OCI-LY7 (cell line): Measurements from ENCODE around the gene PPM1H. TPM values are rescaled to one million over a fixed set of nuclear protein-coding genes. Genes with fewer than 3 reads are reported as not detected.
"Not testable (repeated sequence)": the region's sequence is repeated elsewhere in the genome, so short reads cannot be mapped to it uniquely, and the experiment has no call there.

Source experiments
- BruUV-seq: library from RNA; stranded (reverse); fragments of 400-500 nt; replicated peaks from 2 replicates; lab custom pipeline; 2021; lab: Mats Ljungman, UMichigan
- CTCF ChIA-PET: fragments of 300-600 bp; sonication (Branson Sonifier 250); formaldehyde crosslinking; loops from one replicate; lab custom pipeline; 2022; ENCODE audit warnings: antibody characterized with exemption; ENCODE audit not compliant: unreplicated experiment; lab: Charles Lee
- POLR2A ChIA-PET: fragments of 300-600 bp; sonication (Branson Sonifier 250); formaldehyde crosslinking; loops from one replicate; lab custom pipeline; 2022; ENCODE audit warnings: antibody characterized with exemption; lab: Charles Lee
- DNase-seq: peaks from one replicate; pipeline ENCODE4 v3.0.0-alpha.2; 2015; ENCODE audit warnings: low spot score
- H2AFZ ChIP-seq: fragments of 200-600 bp; sonication (generic), shearing (Covaris generic); 2 replicates; pipeline ENCODE4 v1.6.1; 2014; ENCODE audit warnings: mild to moderate bottlenecking, antibody characterized with exemption, low read length, moderate library complexity
- H3K27ac ChIP-seq: fragments of 200-600 bp; sonication (generic); 2 replicates; pipeline ENCODE4 v1.5.1; 2014; ENCODE audit warnings: mixed run types, low read depth, mild to moderate bottlenecking, moderate library complexity, low read length, inconsistent platforms; ENCODE audit not compliant: poor library complexity, severe bottlenecking
- H3K36me3 ChIP-seq: fragments of 200-600 bp; sonication (generic); 2 replicates; pipeline ENCODE4 v1.6.1; 2014; ENCODE audit warnings: mild to moderate bottlenecking, antibody characterized with exemption, low read length, moderate library complexity, mixed read lengths; ENCODE audit not compliant: insufficient read depth
- H3K4me1 ChIP-seq: fragments of 200-600 bp; sonication (generic); 2 replicates; pipeline ENCODE4 v1.5.1; 2014; ENCODE audit warnings: mild to moderate bottlenecking, low read length; ENCODE audit not compliant: insufficient read depth, poor library complexity, severe bottlenecking
- H3K4me2 ChIP-seq: fragments of 200-600 bp; sonication (generic); 2 replicates; pipeline ENCODE4 v1.6.1; 2014; ENCODE audit warnings: mild to moderate bottlenecking, low read length
- H3K4me3 ChIP-seq: fragments of 200-600 bp; sonication (generic); 2 replicates; pipeline ENCODE4 v1.5.1; 2014; ENCODE audit warnings: mild to moderate bottlenecking, low read depth, low read length; ENCODE audit not compliant: poor library complexity, severe bottlenecking
- H3K79me2 ChIP-seq: fragments of 200-600 bp; sonication (generic); 2 replicates; pipeline ENCODE4 v1.6.1; 2016; ENCODE audit warnings: low read depth, mild to moderate bottlenecking, low read length, moderate library complexity, mixed read lengths; ENCODE audit not compliant: insufficient read depth
- H3K9me2 ChIP-seq: fragments of 200-600 bp; sonication (generic); 2 replicates; pipeline ENCODE4 v1.6.1; 2016; ENCODE audit warnings: mild to moderate bottlenecking, low read length, mixed read lengths; ENCODE audit not compliant: insufficient read depth
- H3K9me3 ChIP-seq: fragments of 200-600 bp; sonication (generic); 2 replicates; pipeline ENCODE4 v1.6.1; 2014; ENCODE audit warnings: mild to moderate bottlenecking, mixed run types, low read length, mixed read lengths
- H4K20me1 ChIP-seq: fragments of 200-600 bp; sonication (generic); 2 replicates; pipeline ENCODE4 v1.6.1; 2014; ENCODE audit warnings: mild to moderate bottlenecking, antibody characterized with exemption, low read length, moderate library complexity, mixed read lengths; ENCODE audit not compliant: insufficient read depth
- EZH2phosphoT487 ChIP-seq: fragments of 200-600 bp; sonication (generic); IDR thresholded peaks from 2 replicates; pipeline ENCODE4 v1.6.1; 2018; ENCODE audit warnings: low read depth, borderline replicate concordance, mild to moderate bottlenecking, mixed run types, antibody characterized with exemption, low read length, moderate library complexity, mixed read lengths
- intact Hi-C: fragments of 100-400 bp; cut with micrococcal nuclease; formaldehyde crosslinking; loops from one replicate; pipeline ENCODE4 v1.10.0; 2022; ENCODE audit not compliant: unreplicated experiment
- total RNA-seq, 2 experiments: library from RNA; depleted of rRNA in 1 of 2; stranded (reverse); fragments of >200 nt in 1 of 2; shearing (Covaris generic) in 1 of 2; gene quantifications; 2 replicates each; pipeline ENCODE4 v1.2.3, GENCODE V29; 2014 to 2022
- TF ChIP-seq, protein P1 (sequence below): fragments of 200-600 bp; sonication (generic); conservative IDR thresholded peaks from 2 replicates; pipeline ENCODE4 v1.5.1; 2014; ENCODE audit warnings: mild to moderate bottlenecking, antibody characterized with exemption, low read length, moderate library complexity, mixed read lengths

Gene PPM1H
- total RNA-seq, 2 experiments from 2014 or later = 2.0 to 3.4 TPM

DNA sequence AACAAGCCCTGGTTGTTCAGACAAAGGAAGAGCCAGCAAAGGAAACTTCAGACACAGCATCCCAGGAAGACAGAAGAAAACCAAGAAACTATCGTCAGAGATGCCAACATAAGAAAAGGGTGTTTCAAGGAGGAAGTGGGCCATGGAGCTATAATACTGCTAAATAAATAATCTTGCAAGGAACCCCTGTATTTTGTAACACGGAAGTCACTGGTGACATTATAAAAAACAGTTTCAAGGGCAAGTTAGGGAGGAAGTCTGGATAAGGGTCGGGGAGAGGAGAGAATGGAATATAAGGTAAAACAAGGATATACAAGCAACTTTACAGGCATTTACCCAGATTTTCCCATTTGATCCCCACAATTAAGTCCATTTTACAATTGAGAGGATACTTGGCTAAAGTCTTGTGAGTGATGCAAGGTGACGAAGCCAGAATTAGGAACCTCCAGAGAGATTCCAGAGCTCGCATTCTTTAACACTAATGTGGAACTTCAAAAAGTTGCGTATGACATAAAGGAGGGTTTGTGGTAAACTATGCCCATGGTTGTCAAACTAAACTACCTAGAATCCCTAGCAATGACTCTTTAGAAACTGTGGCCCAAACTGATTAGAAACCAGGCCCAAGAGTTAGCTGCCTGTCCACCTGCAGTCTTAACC, 46.4 kb downstream of the PPM1H start:
- H4K20me1 ChIP-seq = no peaks in the 10 kb centered on the region
- intact Hi-C loops = no loop called here
- H3K79me2 ChIP-seq = no peaks in the 10 kb centered on the region
- ChIA-PET CTCF (no interaction called here), POLR2A (no interaction called here)
- no peak for DNase-seq
- no peak overlapping the region for H3K27ac ChIP-seq
- TF ChIP-seq EZH2phosphoT487 = no peak
- TF ChIP-seq, protein P1, sequence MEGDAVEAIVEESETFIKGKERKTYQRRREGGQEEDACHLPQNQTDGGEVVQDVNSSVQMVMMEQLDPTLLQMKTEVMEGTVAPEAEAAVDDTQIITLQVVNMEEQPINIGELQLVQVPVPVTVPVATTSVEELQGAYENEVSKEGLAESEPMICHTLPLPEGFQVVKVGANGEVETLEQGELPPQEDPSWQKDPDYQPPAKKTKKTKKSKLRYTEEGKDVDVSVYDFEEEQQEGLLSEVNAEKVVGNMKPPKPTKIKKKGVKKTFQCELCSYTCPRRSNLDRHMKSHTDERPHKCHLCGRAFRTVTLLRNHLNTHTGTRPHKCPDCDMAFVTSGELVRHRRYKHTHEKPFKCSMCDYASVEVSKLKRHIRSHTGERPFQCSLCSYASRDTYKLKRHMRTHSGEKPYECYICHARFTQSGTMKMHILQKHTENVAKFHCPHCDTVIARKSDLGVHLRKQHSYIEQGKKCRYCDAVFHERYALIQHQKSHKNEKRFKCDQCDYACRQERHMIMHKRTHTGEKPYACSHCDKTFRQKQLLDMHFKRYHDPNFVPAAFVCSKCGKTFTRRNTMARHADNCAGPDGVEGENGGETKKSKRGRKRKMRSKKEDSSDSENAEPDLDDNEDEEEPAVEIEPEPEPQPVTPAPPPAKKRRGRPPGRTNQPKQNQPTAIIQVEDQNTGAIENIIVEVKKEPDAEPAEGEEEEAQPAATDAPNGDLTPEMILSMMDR = no peak
- H3K4me2 ChIP-seq = no peak overlapping the region
- peaks cover 6% of the 10 kb centered on the region for H3K4me1 ChIP-seq
- no peaks in the 10 kb centered on the region for H3K9me2 ChIP-seq
- H3K9me3 ChIP-seq = no peaks in the 10 kb centered on the region
- H3K36me3 ChIP-seq = no peaks in the 10 kb centered on the region
- H3K4me3 ChIP-seq = no peak overlapping the region
- no peak overlapping the region for H2AFZ ChIP-seq
- no TSS peak for BruUV-seq

DNA sequence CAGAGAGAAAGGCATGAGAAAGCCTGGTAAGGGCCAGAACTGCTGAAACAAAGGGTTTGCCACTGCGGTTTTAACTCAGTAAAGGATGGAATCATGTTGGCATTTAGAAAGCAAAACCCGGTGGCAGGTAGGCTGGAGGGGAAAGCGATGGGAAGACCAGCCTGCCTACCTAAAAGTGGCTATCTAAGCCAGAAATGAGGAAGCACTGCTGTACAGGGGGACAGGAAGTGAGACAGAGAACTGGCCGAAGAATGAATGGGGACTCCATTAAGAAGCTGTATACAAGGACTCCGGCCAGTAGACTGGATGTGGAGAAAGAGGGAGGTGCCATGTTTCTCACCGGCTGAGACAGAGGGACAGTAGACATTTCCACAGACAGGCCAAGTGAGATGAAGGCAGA, 48.2 kb downstream of the PPM1H start:
- Histone ChIP-seq H4K20me1 (no peaks in the 10 kb centered on the region), H3K27ac (no peak overlapping the region), H3K79me2 (no peaks in the 10 kb centered on the region), H3K9me3 (no peaks in the 10 kb centered on the region), H2AFZ (no peak overlapping the region; the same call in 1 of the 2 replicates), H3K4me1 (peaks cover 24% of the 10 kb centered on the region), H3K9me2 (no peaks in the 10 kb centered on the region), H3K36me3 (no peaks in the 10 kb centered on the region), H3K4me3 (no peak overlapping the region), H3K4me2 (no peak overlapping the region)
- BruUV-seq = no TSS peak
- intact Hi-C loops = no loop called here
- ChIA-PET CTCF (no interaction called here), POLR2A (no interaction called here)
- DNase-seq = no peak
- TF ChIP-seq, protein P1 = no peak
- TF ChIP-seq EZH2phosphoT487 = no peak

DNA sequence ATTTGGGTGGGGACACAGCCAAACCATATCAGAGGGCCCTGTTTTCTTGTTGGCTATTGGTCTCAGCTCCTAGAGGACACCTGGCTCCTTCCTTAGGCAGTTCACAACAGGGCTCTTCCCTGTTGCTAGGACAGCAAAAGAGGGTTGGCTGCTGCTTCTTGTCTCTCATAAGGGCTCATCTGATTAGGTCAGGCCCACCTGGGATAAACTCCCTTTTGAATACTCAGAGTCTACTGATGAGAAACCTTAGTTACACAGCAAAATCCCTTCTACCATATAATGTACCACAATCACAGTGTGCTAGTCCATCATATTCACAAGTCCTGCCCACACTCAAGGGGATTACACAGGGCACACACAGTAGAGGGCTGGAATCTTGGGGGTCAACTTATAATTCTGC, 49.7 kb downstream of the PPM1H start:
- no peaks in the 10 kb centered on the region for H3K9me3 ChIP-seq
- DNase-seq = no peak
- ChIA-PET CTCF (no interaction called here), POLR2A (interaction anchor here (0.6 kb wide), 1 partner anchor 190 kb away, joined by 3 read pairs; no protein-coding TSS in a partner anchor)
- no peaks in the 10 kb centered on the region for H3K79me2 ChIP-seq
- no peaks in the 10 kb centered on the region for H3K36me3 ChIP-seq
- H4K20me1 ChIP-seq = no peaks in the 10 kb centered on the region
- H3K9me2 ChIP-seq = no peaks in the 10 kb centered on the region
- H2AFZ ChIP-seq = no peak overlapping the region
- H3K4me3 ChIP-seq = no peak overlapping the region
- intact Hi-C loops = no loop called here
- no TSS peak for BruUV-seq
- H3K4me2 ChIP-seq = no peak overlapping the region
- no peak for TF ChIP-seq EZH2phosphoT487
- TF ChIP-seq, protein P1 = no peak
- H3K27ac ChIP-seq = no peak overlapping the region
- H3K4me1 ChIP-seq = peaks cover 33% of the 10 kb centered on the region

DNA sequence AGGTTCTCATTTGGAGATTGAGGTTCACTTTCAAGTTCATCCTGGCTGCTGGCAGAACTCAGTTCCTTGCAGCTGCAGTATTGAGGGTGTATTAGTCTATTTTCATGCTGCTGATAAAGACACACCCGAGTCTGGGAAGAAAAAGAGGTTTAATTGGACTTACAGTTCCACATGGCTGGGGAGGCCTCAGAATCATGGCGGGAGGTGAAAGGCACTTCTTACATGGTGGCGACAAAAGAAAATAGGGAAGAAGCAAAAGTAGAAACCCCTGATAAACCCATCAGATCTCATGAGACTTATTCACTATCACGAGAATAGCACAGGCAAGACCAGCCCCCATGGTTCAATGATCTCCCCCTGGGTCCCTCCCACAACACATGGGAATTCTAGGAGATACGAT, 50.1 kb downstream of the PPM1H start:
- H4K20me1 ChIP-seq, H3K4me3 ChIP-seq, H3K4me2 ChIP-seq, H2AFZ ChIP-seq, H3K9me2 ChIP-seq, DNase-seq, H3K27ac ChIP-seq, intact Hi-C loops, H3K79me2 ChIP-seq, H3K9me3 ChIP-seq, CTCF ChIA-PET, BruUV-seq, H3K36me3 ChIP-seq: not testable (repeated sequence)
- POLR2A ChIA-PET = interaction anchor here (0.6 kb wide), 1 partner anchor 189 kb away, joined by 3 read pairs; no protein-coding TSS in a partner anchor
- peaks cover 33% of the 10 kb centered on the region for H3K4me1 ChIP-seq
